ENCODE results near the gene PPP2R5C.

Gene PPP2R5C

GRCh38 chr14:101914083-101914482 lies 152.6 kb downstream of the PPP2R5C start:
- no peak for DNase-seq

- no peak for DNase-seq
Observed at GRCh38 chr14:101915871-101916815, 154.6 kb downstream of the PPP2R5C start.

GRCh38 chr14:101916816-101917412 lies 155.4 kb downstream of the PPP2R5C start:
- no peak for DNase-seq

GRCh38 chr14:101917413-101918017 lies 156.0 kb downstream of the PPP2R5C start:
- DNase-seq: no peak

GRCh38 chr14:101918065-101918989 lies 156.8 kb downstream of the PPP2R5C start:
- no peak for DNase-seq

GRCh38 chr14:101920271-101920670 lies 158.8 kb downstream of the PPP2R5C start:
- DNase-seq: no peak

- no peak for DNase-seq
Observed at GRCh38 chr14:101922866-101923265, 161.4 kb downstream of the PPP2R5C start.

- no peak for DNase-seq
Observed at GRCh38 chr14:101925152-101925551, 163.6 kb downstream of the PPP2R5C start.

GRCh38 chr14:101926085-101926484 lies 164.6 kb downstream of the PPP2R5C start:
- DNase-seq: peak in 1 of 56 donors; percentile 16

- no peak for DNase-seq
Observed at GRCh38 chr14:101926620-101927019, 165.1 kb downstream of the PPP2R5C start.

GRCh38 chr14:101927859-101928258 lies 166.3 kb downstream of the PPP2R5C start:
- peak in 3 of 56 donors; percentile 13 to 42 (median 40) for DNase-seq

- DNase-seq: no peak
Observed at GRCh38 chr14:101928415-101928841, 166.9 kb downstream of the PPP2R5C start.

GRCh38 chr14:101929096-101929495 lies 167.6 kb downstream of the PPP2R5C start:
- no peak for DNase-seq

- no peak for DNase-seq
Observed at GRCh38 chr14:101929946-101930345, 168.4 kb downstream of the PPP2R5C start.

GRCh38 chr14:101932673-101933072 lies 171.2 kb downstream of the PPP2R5C start:
- DNase-seq: no peak

- no peak for DNase-seq
Observed at GRCh38 chr14:101933209-101933608, 171.7 kb downstream of the PPP2R5C start.

- no peak for DNase-seq
Observed at GRCh38 chr14:101934601-101935150, 173.2 kb downstream of the PPP2R5C start.

GRCh38 chr14:101937926-101938767 lies 176.6 kb downstream of the PPP2R5C start:
- DNase-seq: no peak

GRCh38 chr14:101939646-101940170 lies 178.2 kb downstream of the PPP2R5C start:
- DNase-seq: no peak

Data from nucleus accumbens (tissue), 56 donors.